Measurements from ENCODE around the gene GBGT1. TPM values are rescaled to one million over a fixed set of nuclear protein-coding genes. Genes with fewer than 3 reads are reported as not detected.
A peak's percentile ranks its signal among the peaks of the same experiment; 100 is the strongest.
"Not testable (repeated sequence)": the region's sequence is repeated elsewhere in the genome, so short reads cannot be mapped to it uniquely, and the experiment has no call there.

The GBGT1 gene
- total RNA-seq, 2 experiments from 2014 or later: 2.5 to 3.9 TPM

DNA sequence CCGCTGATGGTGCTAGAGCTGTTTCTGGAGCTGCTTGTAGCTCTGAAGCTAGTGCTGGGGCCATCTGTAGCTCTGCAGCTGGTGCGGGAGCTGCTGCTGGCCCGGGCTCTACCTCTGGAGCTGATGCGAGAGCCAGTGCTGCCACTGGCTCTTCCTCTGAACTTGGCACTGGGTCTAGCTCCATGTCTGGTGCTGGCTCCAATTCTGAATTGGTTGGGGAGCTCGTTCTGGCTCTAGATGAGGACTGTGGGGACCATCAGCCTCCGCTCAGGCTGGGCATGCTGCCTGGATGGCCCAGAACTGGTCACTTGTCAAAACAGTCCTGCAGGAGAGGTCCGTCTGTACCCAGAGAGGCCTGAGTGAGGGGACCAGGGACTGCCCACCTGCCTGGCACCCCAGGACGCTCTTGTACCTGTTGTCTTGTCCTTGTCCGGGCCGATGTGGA is 23.9 kb upstream of the GBGT1 start:
- Mint-ChIP-seq H3K27ac (no peak overlapping the region), H3K4me1 (peaks cover 27% of the 10 kb centered on the region), H3K9me3 (no peaks in the 10 kb centered on the region), H3K36me3 (ENCODE audit: low read depth) (no peaks in the 10 kb centered on the region), H3K27me3 (peaks cover 35% of the 10 kb centered on the region), H3K4me3 (no peak overlapping the region)
- CTCF ChIA-PET: interaction anchor here (1.1 to 2.9 kb wide), 13 partner anchors 10 to 447 kb away, joined by 3 to 16 read pairs (median 7); partner anchors contain the start of genes MED22 and RPL7A
- POLR2A ChIA-PET: no interaction called here
- DNase-seq: no peak

DNA sequence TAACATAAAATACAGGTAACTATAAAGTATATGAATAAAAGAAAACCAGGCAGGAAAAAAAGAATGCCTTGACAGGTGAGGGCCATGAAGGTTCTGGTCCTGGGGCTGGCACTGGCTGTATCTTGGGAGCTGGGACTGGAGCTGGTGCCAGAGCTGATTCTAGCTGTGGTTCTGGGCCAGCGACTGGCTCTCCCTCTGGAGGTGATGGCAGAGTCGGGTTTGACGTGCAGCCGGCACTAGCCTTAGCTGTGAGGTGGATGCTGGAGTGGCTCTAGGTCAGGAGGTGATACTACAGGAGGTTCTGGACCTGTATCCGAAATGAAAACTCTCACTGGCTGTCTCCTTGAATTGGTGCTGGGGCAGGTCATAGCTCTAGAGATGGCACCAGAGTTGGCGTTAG is 23.0 kb upstream of the GBGT1 start:
- ChIA-PET POLR2A (no interaction called here), CTCF (interaction anchor here (0.7 to 2.9 kb wide), 23 partner anchors 10 to 532 kb away, joined by 3 to 16 read pairs (median 6); partner anchors contain the start of genes GTF3C5, MED22, RPL7A and SURF6)
- H3K27ac Mint-ChIP-seq: no peak overlapping the region
- H3K36me3 Mint-ChIP-seq (ENCODE audit: low read depth): no peaks in the 10 kb centered on the region
- DNase-seq: no peak
- no peak overlapping the region for H3K4me3 Mint-ChIP-seq
- peaks cover 41% of the 10 kb centered on the region for H3K27me3 Mint-ChIP-seq
- no peaks in the 10 kb centered on the region for H3K9me3 Mint-ChIP-seq
- peaks cover 27% of the 10 kb centered on the region for H3K4me1 Mint-ChIP-seq

DNA sequence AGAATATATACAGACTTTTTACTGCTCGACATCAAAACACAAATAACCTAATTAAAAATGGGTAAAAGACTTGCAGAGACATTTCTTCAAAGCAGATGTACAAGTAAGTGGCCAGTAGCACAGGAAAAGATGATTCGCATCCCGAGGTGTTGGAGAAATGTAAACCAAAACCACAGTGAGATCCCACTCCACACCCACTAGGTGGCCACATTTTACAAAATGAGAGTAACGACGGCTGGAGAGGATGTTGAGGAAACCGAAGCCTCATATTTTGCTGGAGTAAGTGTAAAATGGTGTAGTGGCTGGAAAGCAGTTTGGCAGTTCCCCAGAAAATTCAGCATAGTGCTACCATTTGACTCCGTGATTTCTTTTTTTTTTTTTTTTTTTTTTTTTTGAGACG is 21.3 kb upstream of the GBGT1 start:
- H3K9me3 Mint-ChIP-seq: no peaks in the 10 kb centered on the region

DNA sequence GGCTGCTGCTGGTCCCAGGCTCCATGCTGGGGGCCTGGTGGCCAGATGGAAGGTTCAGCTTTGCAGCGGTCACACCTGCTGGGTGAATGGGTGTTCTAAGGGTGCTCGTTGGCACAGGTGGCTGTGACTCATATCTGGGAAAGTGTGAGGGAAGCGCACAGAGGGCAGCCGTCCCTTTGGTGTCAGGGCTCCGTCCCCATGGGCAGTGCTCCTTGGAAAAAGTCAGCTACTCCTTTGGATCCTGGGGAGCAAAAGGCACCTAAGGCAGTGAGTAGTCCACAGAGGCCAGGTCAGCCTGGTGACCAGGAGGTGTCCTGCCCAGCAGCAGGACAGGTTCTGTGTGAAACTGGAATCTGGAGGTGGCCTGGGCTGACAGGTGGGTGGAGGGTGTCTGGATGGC is 18.4 kb upstream of the GBGT1 start:
- peaks cover 27% of the 10 kb centered on the region for H3K4me1 Mint-ChIP-seq
- H3K9me3 Mint-ChIP-seq: no peaks in the 10 kb centered on the region
- no peak overlapping the region for H3K27ac Mint-ChIP-seq
- POLR2A ChIA-PET: no interaction called here
- DNase-seq: no peak
- no peaks in the 10 kb centered on the region for H3K36me3 Mint-ChIP-seq (ENCODE audit: low read depth)
- CTCF ChIA-PET: interaction anchor here (0.5 to 2.0 kb wide), 2 partner anchors 15 to 165 kb away, joined by 3 to 11 read pairs; no protein-coding TSS in a partner anchor
- H3K27me3 Mint-ChIP-seq: peaks cover 45% of the 10 kb centered on the region
- H3K4me3 Mint-ChIP-seq: no peak overlapping the region

More for the DNA sequence above, 21.3 kb upstream of the GBGT1 start:
- Mint-ChIP-seq H3K36me3 (ENCODE audit: low read depth) (no peaks in the 10 kb centered on the region), H3K4me1 (peaks cover 27% of the 10 kb centered on the region), H3K27me3 (peaks cover 48% of the 10 kb centered on the region), H3K27ac (no peak overlapping the region), H3K4me3 (no peak overlapping the region)
- peak; percentile 62 for DNase-seq
- ChIA-PET CTCF (interaction anchor here (0.6 to 2.9 kb wide), 18 partner anchors 8 to 1942 kb away, joined by 3 to 16 read pairs (median 6); partner anchors contain the start of genes GTF3C5, MED22, RPL7A and SURF6), POLR2A (no interaction called here)

DNA sequence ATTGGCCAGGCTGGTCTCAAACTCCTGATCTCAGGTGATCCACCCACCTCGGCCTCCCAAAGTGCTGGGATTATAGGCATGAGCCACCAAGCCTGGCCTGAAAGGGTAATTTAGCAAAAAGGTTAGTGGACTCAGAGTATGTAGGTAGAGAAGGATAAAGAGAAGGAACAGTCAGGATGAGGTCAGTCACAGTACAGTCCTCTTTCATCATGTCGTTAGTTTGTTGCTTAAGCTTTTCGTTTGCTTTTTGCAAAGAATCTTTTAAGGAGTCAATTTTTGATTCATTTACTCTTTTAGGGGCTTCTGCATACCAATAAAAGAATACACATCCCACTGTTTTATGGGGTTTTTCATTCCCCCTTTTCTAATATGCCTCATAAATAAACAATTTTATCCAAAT is 17.8 kb upstream of the GBGT1 start:
- no peak for DNase-seq
- Mint-ChIP-seq H3K27ac (no peak overlapping the region), H3K27me3 (peaks cover 41% of the 10 kb centered on the region), H3K36me3 (ENCODE audit: low read depth) (no peaks in the 10 kb centered on the region), H3K4me1 (peaks cover 27% of the 10 kb centered on the region), H3K4me3 (no peak overlapping the region), H3K9me3 (no peaks in the 10 kb centered on the region)
- POLR2A ChIA-PET: interaction anchor here (1.0 kb wide), 1 partner anchor 236 kb away, joined by 3 read pairs; the partner anchor contains the start of gene REXO4
- CTCF ChIA-PET: interaction anchor here (1.0 to 2.0 kb wide), 7 partner anchors 11 to 306 kb away, joined by 3 to 11 read pairs (median 4); no protein-coding TSS in a partner anchor

DNA sequence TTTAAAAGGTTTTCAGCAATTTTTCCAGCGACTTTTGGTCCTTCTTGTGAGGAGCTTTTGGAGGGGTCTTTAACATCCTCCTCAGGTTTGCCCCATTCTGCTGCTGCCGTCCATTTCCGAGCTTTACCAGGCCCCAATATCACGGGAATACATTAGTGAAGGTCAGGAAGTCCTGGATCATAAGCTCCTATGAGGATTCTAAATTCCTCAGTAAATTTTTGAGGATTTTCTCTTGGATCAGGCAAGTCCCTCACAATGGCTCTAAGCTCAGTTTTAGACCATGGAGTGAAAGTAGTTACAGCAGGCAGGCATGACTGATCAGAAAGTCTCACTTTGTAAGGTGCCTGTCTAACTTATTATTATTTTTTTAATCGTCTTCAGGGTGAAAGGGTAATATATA is 17.2 kb upstream of the GBGT1 start:
- no peak overlapping the region for H3K4me3 Mint-ChIP-seq
- ChIA-PET CTCF (interaction anchor here (0.7 to 2.0 kb wide), 12 partner anchors 9 to 307 kb away, joined by 3 to 11 read pairs (median 4); partner anchors contain the start of gene SLC2A6), POLR2A (interaction anchor here (1.0 kb wide), 1 partner anchor 236 kb away, joined by 3 read pairs; the partner anchor contains the start of gene REXO4)
- peaks cover 39% of the 10 kb centered on the region for H3K27me3 Mint-ChIP-seq
- no peak for DNase-seq
- H3K36me3 Mint-ChIP-seq (ENCODE audit: low read depth): no peaks in the 10 kb centered on the region
- H3K4me1 Mint-ChIP-seq: peaks cover 24% of the 10 kb centered on the region
- no peak overlapping the region for H3K27ac Mint-ChIP-seq
- H3K9me3 Mint-ChIP-seq: no peaks in the 10 kb centered on the region

DNA sequence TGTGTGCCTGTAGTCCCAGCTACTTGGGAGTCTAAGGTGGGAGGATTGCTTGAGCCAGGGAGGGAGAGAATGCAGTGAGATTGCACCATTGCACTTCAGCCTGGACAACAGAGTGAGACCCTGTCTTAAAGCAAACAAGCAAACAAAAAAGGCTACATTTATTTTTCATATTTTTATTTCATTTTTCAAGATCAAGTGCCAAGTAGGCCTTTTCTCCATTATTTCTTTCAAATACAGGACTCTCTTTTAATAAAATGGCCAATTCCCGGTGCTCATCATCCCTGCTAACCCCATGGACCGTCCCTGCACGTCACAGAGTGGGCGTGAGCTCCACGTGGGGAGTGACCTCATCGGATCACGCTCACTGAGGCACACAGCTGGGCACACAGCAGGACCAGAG is 9.3 kb upstream of the GBGT1 start:
- POLR2A ChIA-PET: no interaction called here
- no peak overlapping the region for H3K4me3 Mint-ChIP-seq
- no peaks in the 10 kb centered on the region for H3K36me3 Mint-ChIP-seq (ENCODE audit: low read depth)
- no peaks in the 10 kb centered on the region for H3K4me1 Mint-ChIP-seq
- no peak for DNase-seq
- H3K9me3 Mint-ChIP-seq: no peaks in the 10 kb centered on the region
- CTCF ChIA-PET: interaction anchor here (1.5 kb wide), 1 partner anchor 14 kb away, joined by 7 read pairs; no protein-coding TSS in a partner anchor
- H3K27me3 Mint-ChIP-seq: peaks cover 17% of the 10 kb centered on the region
- no peak overlapping the region for H3K27ac Mint-ChIP-seq

DNA sequence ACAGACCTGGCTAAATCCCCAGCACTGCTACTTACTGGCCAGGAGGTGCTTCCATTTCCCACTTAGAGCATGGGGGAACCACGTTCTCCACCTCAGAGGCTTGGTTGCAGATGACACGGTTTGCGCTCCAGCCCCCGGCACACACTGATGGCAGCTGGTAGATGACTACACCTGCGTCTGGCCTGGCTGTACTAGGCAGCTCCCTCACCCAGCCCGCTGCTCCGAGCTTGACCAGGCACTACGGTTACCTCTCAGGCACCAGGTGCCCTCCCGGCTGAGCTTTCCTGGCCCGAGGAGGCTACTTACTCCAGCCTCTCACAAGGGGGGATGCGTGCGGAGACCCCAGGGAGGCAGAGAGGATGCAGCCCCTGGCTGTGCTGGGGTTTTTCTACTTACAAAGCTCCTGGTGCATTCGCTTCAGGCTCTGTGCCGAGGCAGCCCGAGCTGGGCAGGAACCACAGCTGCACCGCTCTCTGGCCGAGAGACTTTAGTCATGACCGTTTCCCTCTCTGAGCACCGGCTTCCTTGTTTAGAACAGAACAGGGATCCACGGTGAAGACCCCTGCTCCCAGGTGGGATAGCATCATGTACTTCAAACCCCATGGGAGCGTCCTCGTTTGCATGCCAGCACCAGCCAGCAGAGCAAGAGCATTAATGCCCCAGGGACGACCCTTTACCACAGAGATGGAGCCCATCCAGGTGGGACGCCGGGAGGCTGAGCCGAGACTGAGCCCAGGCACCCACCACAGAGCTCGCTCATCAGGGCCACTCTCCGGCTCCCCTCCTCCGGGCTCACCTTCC is 7.6 kb upstream of the GBGT1 start:
- ChIA-PET POLR2A (no interaction called here), CTCF (interaction anchor here (2.5 kb wide), 1 partner anchor 15 kb away, joined by 10 read pairs; no protein-coding TSS in a partner anchor)
- DNase-seq: no peak
- Mint-ChIP-seq H3K4me3 (no peak overlapping the region), H3K36me3 (ENCODE audit: low read depth) (no peaks in the 10 kb centered on the region), H3K27ac (no peak overlapping the region), H3K4me1 (no peaks in the 10 kb centered on the region), H3K9me3 (no peaks in the 10 kb centered on the region), H3K27me3 (peaks cover 12% of the 10 kb centered on the region)

DNA sequence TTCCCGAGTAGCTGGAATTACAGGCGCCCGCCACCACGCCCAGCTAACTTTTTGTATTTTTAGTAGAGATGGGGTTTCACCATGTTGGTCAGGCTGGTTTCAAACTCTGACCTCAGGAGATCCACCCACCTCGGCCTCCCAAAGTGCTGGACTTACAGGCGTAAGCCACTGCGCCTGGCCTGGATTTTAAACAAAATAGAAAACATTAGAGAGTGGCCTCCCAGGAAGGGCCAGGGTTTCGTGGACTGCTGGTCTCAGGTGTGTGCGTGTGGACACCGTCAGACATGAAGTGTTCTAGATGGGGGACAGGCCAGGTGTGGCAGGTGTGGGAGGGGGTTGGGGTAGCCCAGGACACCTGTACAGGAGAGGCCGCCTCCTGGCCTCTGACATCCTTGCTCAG is 7.0 kb upstream of the GBGT1 start:
- CTCF ChIA-PET: interaction anchor here (2.5 kb wide), 1 partner anchor 15 kb away, joined by 10 read pairs; no protein-coding TSS in a partner anchor
- Mint-ChIP-seq H3K4me3 (no peak overlapping the region), H3K4me1 (no peaks in the 10 kb centered on the region), H3K27ac (no peak overlapping the region), H3K9me3 (no peaks in the 10 kb centered on the region), H3K27me3 (peaks cover 14% of the 10 kb centered on the region), H3K36me3 (ENCODE audit: low read depth) (no peaks in the 10 kb centered on the region)
- POLR2A ChIA-PET: no interaction called here
- no peak for DNase-seq

DNA sequence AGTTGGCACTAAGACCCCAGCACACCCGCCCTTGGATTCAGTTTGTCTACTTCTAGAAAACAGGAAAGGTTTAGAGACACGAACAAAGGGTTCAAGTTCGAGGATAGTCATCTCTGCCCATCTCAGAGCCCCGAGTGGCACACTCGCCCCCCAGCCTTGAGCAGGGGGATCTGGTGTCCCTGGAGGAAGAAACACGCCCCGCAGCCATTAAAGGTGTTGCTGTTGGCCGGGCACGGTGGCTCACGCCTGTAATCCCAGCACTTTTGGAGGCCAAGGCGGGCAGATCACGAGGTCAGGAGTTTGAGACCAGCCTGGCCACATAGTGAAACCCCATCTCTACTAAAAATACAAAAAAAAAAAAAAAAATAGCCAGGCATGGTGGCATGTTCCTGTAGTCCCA is 6.0 kb upstream of the GBGT1 start:
- H3K9me3 Mint-ChIP-seq; H3K4me1 Mint-ChIP-seq; DNase-seq; H3K27me3 Mint-ChIP-seq; POLR2A ChIA-PET; H3K36me3 Mint-ChIP-seq (ENCODE audit: low read depth); H3K27ac Mint-ChIP-seq; H3K4me3 Mint-ChIP-seq: not testable (repeated sequence)
- CTCF ChIA-PET: interaction anchor here (0.7 to 1.0 kb wide), 2 partner anchors 147 to 318 kb away, joined by 3 read pairs; no protein-coding TSS in a partner anchor

DNA sequence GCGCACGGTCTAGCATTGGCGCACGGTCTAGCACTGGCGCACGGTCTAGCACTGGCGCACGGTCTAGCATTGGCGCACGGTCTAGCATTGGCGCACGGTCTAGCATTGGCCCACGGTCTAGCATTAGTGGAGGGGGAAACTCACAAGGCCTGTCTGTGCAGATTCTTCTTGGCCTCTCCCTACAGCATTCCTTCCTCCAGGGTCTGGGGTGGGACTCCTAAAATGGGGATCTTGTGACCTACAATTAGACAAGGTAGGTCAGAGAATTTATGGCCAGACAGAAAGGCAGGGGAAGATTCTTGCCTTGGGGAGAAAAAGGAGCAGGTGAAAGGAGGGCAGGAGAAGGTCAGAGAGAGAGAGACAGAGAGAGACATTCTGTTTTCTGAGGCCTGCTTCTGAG is 5.4 kb upstream of the GBGT1 start:
- Mint-ChIP-seq H3K27ac (no peak overlapping the region), H3K4me1 (peaks cover under 1% of the 10 kb centered on the region), H3K36me3 (ENCODE audit: low read depth) (no peaks in the 10 kb centered on the region), H3K9me3 (no peaks in the 10 kb centered on the region), H3K4me3 (no peak overlapping the region), H3K27me3 (peaks cover 9% of the 10 kb centered on the region)
- DNase-seq: no peak
- CTCF ChIA-PET: no interaction called here
- POLR2A ChIA-PET: no interaction called here

DNA sequence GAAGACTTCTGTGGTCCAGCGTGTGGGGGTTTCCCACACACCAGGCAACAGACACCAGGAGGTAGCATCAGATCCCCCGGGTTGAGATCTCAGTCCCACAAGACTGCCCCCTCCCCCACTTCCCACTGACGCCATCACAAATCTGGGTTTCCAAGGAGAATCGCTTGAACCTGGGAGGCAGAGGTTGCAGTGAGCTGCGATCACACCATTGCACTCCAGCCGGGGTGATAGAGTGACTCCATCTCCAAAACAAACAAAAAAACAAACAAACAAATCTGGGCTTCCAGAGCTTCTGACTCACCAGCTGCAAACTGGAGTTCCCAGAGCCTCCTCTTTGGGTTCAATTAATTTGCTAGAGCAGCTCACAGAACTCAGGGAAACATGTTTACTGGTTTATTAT is 4.7 kb upstream of the GBGT1 start:
- Mint-ChIP-seq H3K4me1 (peaks cover 4% of the 10 kb centered on the region), H3K27me3 (peaks cover 5% of the 10 kb centered on the region), H3K4me3 (no peak overlapping the region), H3K36me3 (ENCODE audit: low read depth) (no peaks in the 10 kb centered on the region), H3K27ac (no peak overlapping the region), H3K9me3 (no peaks in the 10 kb centered on the region)
- ChIA-PET CTCF (no interaction called here), POLR2A (no interaction called here)
- no peak for DNase-seq

DNA sequence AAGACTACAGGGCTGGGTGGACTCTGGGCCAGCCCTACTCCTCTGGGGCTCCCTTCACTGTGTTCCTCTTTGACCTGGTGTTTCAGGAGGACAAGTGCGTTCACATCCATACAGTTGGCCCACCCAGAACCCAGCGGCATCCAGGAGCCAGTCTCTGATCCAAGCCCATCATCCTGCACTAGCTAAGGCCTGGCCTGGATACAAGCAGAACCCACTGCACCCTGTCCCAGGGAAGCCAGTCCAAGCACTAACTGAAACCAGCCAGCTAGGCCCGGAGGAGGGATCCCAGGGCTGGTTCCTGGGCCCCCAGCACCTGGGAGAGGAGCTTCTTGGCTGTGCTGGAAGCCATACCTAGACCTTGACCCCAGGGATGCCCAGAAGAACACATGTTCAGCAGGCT is 4.1 kb upstream of the GBGT1 start:
- Mint-ChIP-seq H3K27me3 (peaks cover 5% of the 10 kb centered on the region), H3K9me3 (no peaks in the 10 kb centered on the region), H3K4me1 (peaks cover 4% of the 10 kb centered on the region), H3K4me3 (no peak overlapping the region), H3K27ac (no peak overlapping the region), H3K36me3 (ENCODE audit: low read depth) (no peaks in the 10 kb centered on the region)
- no peak for DNase-seq
- POLR2A ChIA-PET: interaction anchor here (1.1 to 1.4 kb wide), 2 partner anchors 9 to 136 kb away, joined by 4 read pairs; partner anchors contain the start of gene GTF3C5
- CTCF ChIA-PET: interaction anchor here (2.6 kb wide), 1 partner anchor 13 kb away, joined by 11 read pairs; no protein-coding TSS in a partner anchor
